Panc1 (cell line): ENCODE measurements around the gene MAJIN. TPM values are rescaled to one million over a fixed set of nuclear protein-coding genes. Genes with fewer than 3 reads are reported as not detected.

Experiments
- ATAC-seq: fragments of 200-7000 bp; cut with Tn5 transposase; 2 replicates; pipeline ENCODE4 v1.9.1; 2020; ENCODE audit warnings: mild to moderate bottlenecking, moderate library complexity
- BruUV-seq: library from RNA; stranded (reverse); fragments of 400-500 nt; replicated peaks from 2 replicates; lab custom pipeline; 2021; lab: Mats Ljungman, UMichigan
- CTCF ChIA-PET: fragments of 300-600 bp; sonication (Branson Sonifier 250); formaldehyde crosslinking; loops from one replicate; lab custom pipeline; 2022; ENCODE audit warnings: antibody characterized with exemption; lab: Charles Lee
- POLR2A ChIA-PET: fragments of 300-600 bp; sonication (Branson Sonifier 250); formaldehyde crosslinking; loops from one replicate; lab custom pipeline; 2022; ENCODE audit warnings: antibody characterized with exemption; lab: Charles Lee
- DNase-seq: peaks from one replicate; pipeline ENCODE4 v3.0.0-alpha.2; 2010; ENCODE audit warnings: low read depth, low spot score
- H3K27ac ChIP-seq: 2 replicates; pipeline ENCODE4 v1.5.1; 2011; ENCODE audit warnings: mild to moderate bottlenecking, low read length, inconsistent platforms
- H3K27me3 ChIP-seq: fragments of 200-500 bp; sonication (Bioruptor generic); 2 replicates; pipeline ENCODE4 v1.6.0; 2014; ENCODE audit warnings: low read length, inconsistent platforms; ENCODE audit not compliant: control insufficient read depth, insufficient read depth
- H3K36me3 ChIP-seq: fragments of 200-500 bp; sonication (Bioruptor generic); 2 replicates; pipeline ENCODE4 v1.5.1; 2014; ENCODE audit warnings: inconsistent platforms, mild to moderate bottlenecking, low read length, moderate library complexity; ENCODE audit not compliant: control insufficient read depth, insufficient read depth
- H3K4me1 ChIP-seq: 2 replicates; pipeline ENCODE4 v1.5.1; 2011; ENCODE audit warnings: inconsistent platforms, mild to moderate bottlenecking, low read length, moderate library complexity; ENCODE audit not compliant: control insufficient read depth, insufficient read depth
- H3K4me3 ChIP-seq, 2 experiments: 2 replicates each; pipeline ENCODE4 v1.5.1; 2011 to 2012; ENCODE audit warnings: low read depth in 2 of 2, low read length in 2 of 2, mild to moderate bottlenecking in 2 of 2, inconsistent platforms in 1 of 2, moderate library complexity in 1 of 2
- H3K9me3 ChIP-seq: fragments of 200-500 bp; sonication (Bioruptor generic); 2 replicates; pipeline ENCODE4 v1.5.1; 2014; ENCODE audit warnings: low read depth, mild to moderate bottlenecking, inconsistent platforms, low read length, moderate library complexity; ENCODE audit not compliant: control insufficient read depth, insufficient read depth
- POLR2AphosphoS5 ChIP-seq: IDR thresholded peaks from 2 replicates; pipeline ENCODE4 v1.6.1; 2012; ENCODE audit warnings: mild to moderate bottlenecking, low read depth, low read length, moderate library complexity
- SIN3A ChIP-seq: IDR thresholded peaks from 2 replicates; pipeline ENCODE4 v1.6.1; 2012; ENCODE audit warnings: low read depth, mild to moderate bottlenecking, low read length, moderate library complexity, borderline replicate concordance; ENCODE audit not compliant: insufficient read depth
- TCF7L2 ChIP-seq: IDR thresholded peaks from 2 replicates; pipeline ENCODE4 v1.6.1; 2011; ENCODE audit warnings: mild to moderate bottlenecking, low read depth, low read length, inconsistent platforms
- in situ Hi-C: cut with HindIII; loops from 2 replicates; pipeline ENCODE4 v1.10.0; 2016; ENCODE audit warnings: low sequenced_read_pairs, low pct_unique_long_range_greater_than_20kb
- intact Hi-C: fragments of 100-400 bp; cut with micrococcal nuclease; formaldehyde crosslinking; loops from one replicate; pipeline ENCODE4 v1.10.0; 2022; ENCODE audit not compliant: unreplicated experiment
- total RNA-seq: library from RNA; stranded (reverse); gene quantifications from one replicate; pipeline ENCODE4 v1.2.1, GENCODE V29; 2021; ENCODE audit not compliant: unreplicated experiment
- TF ChIP-seq, protein P1 (sequence below): fragments of 450-650 bp; IDR thresholded peaks from 2 replicates; pipeline ENCODE4 v1.5.1; 2017; ENCODE audit warnings: mild to moderate bottlenecking
- TF ChIP-seq, protein P2 (sequence below), 2 experiments: IDR thresholded peaks; 2 replicates each; pipeline ENCODE4 v1.6.1; 2011 to 2012; ENCODE audit warnings: low read depth in 2 of 2, control low read depth in 1 of 2, low read length in 1 of 2, mild to moderate bottlenecking in 1 of 2, moderate library complexity in 1 of 2; ENCODE audit not compliant: insufficient read depth in 1 of 2

The MAJIN gene
- total RNA-seq, 1 experiment from 2014 or later: not detected

DNA sequence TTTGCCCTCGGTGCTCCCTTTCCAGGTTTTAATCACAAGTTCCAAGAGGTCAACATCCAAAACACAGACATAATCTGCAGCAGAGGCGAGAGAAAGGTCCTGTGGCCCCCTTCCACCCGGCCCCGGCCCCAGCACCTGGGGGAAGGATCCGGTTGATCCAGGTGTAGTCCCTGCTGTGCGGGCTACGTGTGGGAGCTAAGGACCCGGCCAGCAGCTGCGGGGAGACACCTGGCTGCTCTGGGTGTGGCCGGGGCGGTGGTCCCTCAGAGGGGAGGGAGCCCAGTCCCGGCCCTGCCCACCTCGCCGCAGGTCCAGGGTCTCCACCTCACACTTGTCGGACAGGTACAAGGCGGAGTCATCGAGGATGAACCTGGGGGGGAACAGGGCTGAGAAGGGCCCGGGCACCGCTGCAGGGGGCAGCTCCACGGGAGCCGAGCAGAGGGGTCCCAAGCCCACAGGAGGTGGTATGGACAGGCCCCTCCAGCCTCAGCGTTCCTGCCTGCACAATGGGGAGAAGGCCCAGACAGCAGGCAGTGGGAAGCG is 68.5 kb downstream of the MAJIN start:
- H3K4me1 ChIP-seq: peaks cover 7% of the 10 kb centered on the region
- peaks cover 2% of the 10 kb centered on the region; the same call in 1 of the 2 replicates for H3K36me3 ChIP-seq
- POLR2A ChIA-PET: no interaction called here
- no peaks in the 10 kb centered on the region for H3K27me3 ChIP-seq
- intact Hi-C loops: no loop called here
- BruUV-seq: no TSS peak
- ATAC-seq (no peak), DNase-seq (no peak)
- no peak overlapping the region for H3K27ac ChIP-seq
- no peaks in the 10 kb centered on the region for H3K9me3 ChIP-seq
- TF ChIP-seq SIN3A (no peak), POLR2AphosphoS5 (no peak), TCF7L2 (no peak)
- TF ChIP-seq, protein P1, sequence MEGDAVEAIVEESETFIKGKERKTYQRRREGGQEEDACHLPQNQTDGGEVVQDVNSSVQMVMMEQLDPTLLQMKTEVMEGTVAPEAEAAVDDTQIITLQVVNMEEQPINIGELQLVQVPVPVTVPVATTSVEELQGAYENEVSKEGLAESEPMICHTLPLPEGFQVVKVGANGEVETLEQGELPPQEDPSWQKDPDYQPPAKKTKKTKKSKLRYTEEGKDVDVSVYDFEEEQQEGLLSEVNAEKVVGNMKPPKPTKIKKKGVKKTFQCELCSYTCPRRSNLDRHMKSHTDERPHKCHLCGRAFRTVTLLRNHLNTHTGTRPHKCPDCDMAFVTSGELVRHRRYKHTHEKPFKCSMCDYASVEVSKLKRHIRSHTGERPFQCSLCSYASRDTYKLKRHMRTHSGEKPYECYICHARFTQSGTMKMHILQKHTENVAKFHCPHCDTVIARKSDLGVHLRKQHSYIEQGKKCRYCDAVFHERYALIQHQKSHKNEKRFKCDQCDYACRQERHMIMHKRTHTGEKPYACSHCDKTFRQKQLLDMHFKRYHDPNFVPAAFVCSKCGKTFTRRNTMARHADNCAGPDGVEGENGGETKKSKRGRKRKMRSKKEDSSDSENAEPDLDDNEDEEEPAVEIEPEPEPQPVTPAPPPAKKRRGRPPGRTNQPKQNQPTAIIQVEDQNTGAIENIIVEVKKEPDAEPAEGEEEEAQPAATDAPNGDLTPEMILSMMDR: no peak
- TF ChIP-seq, protein P2, sequence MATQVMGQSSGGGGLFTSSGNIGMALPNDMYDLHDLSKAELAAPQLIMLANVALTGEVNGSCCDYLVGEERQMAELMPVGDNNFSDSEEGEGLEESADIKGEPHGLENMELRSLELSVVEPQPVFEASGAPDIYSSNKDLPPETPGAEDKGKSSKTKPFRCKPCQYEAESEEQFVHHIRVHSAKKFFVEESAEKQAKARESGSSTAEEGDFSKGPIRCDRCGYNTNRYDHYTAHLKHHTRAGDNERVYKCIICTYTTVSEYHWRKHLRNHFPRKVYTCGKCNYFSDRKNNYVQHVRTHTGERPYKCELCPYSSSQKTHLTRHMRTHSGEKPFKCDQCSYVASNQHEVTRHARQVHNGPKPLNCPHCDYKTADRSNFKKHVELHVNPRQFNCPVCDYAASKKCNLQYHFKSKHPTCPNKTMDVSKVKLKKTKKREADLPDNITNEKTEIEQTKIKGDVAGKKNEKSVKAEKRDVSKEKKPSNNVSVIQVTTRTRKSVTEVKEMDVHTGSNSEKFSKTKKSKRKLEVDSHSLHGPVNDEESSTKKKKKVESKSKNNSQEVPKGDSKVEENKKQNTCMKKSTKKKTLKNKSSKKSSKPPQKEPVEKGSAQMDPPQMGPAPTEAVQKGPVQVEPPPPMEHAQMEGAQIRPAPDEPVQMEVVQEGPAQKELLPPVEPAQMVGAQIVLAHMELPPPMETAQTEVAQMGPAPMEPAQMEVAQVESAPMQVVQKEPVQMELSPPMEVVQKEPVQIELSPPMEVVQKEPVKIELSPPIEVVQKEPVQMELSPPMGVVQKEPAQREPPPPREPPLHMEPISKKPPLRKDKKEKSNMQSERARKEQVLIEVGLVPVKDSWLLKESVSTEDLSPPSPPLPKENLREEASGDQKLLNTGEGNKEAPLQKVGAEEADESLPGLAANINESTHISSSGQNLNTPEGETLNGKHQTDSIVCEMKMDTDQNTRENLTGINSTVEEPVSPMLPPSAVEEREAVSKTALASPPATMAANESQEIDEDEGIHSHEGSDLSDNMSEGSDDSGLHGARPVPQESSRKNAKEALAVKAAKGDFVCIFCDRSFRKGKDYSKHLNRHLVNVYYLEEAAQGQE (IDR thresholded peaks at IDR 0.05; ENCODE audit: insufficient read depth in 1 of 2, low read depth in 2 of 2, low read length in 1 of 2): no peak
- in situ Hi-C loops: no loop called here
- H3K4me3 ChIP-seq: no peak overlapping the region
- CTCF ChIA-PET: no interaction called here

DNA sequence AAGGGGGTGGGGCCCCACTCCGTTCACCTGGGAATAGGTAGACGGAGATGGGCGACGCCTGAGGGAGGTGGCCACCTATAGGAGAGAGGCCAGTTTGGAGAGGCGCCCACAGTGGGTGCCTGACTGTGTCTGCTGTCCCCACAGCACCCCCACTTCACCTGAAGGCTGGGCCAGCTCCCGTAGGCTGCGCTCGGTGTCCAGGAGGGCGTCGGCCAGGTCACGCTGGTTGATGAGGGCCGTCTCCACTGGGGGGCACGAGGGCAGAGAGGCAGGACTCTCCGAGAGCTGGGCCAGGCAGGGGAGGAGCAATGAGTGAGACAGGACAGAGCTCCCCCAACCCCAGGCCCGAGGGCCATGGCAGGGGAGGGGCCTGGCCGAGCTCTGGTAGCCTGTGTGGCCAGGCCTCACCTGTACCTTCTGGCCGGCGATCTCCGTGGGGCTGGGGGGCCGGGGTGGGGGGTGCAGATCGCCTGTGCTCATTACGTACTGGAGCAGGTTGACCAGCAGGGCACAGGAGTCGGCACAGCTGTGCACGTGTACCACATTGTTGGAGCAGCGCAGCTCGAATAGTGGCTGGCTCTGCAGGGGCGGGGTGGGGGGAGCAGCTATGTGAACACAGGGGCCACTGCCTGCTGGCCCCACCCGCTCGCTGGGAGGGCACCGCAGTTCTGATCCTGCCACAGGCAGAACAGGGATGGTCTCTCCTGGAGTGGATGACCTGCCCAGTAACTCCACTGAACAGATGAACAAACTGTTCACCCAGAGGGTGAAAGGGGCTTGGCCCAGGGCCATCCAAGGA is 69.6 kb downstream of the MAJIN start:
- Histone ChIP-seq H3K4me1 (peaks cover 7% of the 10 kb centered on the region), H3K27ac (no peak overlapping the region), H3K36me3 (peaks cover 2% of the 10 kb centered on the region; the same call in 1 of the 2 replicates), H3K9me3 (no peaks in the 10 kb centered on the region), H3K4me3 (no peak overlapping the region), H3K27me3 (no peaks in the 10 kb centered on the region)
- in situ Hi-C loops: no loop called here
- no peak for ATAC-seq
- TF ChIP-seq TCF7L2 (no peak), POLR2AphosphoS5 (no peak), SIN3A (no peak)
- TF ChIP-seq, protein P1: no peak
- TF ChIP-seq, protein P2 (IDR thresholded peaks at IDR 0.05; ENCODE audit: insufficient read depth in 1 of 2, low read depth in 2 of 2, low read length in 1 of 2): no peak
- DNase-seq: no peak
- intact Hi-C loops: no loop called here
- ChIA-PET CTCF (interaction anchor here (1.0 kb wide), 1 partner anchor 14 kb away, joined by 17 read pairs; no protein-coding TSS in a partner anchor), POLR2A (no interaction called here)
- no TSS peak for BruUV-seq
